CD4-positive, alpha-beta T cell treated with Interferon alpha-2 for 1 hour (primary cell): Measurements from ENCODE around the gene CPN2.

Experiments
- DNase-seq, 2 donors: peaks; one replicate each; pipeline ENCODE4 v3.0.0-alpha.2; 2020 to 2022

CPN2 gene, protein sequence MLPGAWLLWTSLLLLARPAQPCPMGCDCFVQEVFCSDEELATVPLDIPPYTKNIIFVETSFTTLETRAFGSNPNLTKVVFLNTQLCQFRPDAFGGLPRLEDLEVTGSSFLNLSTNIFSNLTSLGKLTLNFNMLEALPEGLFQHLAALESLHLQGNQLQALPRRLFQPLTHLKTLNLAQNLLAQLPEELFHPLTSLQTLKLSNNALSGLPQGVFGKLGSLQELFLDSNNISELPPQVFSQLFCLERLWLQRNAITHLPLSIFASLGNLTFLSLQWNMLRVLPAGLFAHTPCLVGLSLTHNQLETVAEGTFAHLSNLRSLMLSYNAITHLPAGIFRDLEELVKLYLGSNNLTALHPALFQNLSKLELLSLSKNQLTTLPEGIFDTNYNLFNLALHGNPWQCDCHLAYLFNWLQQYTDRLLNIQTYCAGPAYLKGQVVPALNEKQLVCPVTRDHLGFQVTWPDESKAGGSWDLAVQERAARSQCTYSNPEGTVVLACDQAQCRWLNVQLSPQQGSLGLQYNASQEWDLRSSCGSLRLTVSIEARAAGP

DNA sequence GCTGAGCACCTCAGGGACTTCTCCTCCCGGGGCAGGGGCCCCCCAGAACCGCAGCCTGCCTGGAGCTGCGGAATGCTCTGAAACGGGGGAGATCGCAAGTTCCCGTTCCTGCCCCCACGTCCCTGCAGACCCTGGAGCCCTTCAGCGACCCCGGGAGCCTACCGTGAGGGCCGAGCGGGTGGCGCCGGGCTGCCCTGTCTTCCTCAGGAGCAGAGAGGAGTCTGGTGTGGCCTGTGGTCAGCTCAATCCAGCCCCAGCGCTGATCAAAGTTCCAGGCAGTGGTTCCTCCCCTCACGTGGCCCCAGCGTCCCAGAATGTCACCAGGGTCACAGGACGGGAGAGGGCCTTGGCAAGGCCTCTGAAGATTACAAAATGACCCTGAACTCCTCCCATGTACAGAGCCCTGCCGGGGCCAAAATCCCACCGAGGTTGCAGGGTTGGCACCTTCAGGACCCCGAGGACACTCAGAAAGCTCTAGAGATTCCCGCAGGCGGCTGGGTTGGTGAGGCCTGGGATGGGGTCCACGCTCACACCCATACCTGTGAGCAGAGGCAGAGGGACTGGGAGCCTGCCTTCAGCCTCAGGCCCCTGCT lies at the start of gene CPN2:
TSS of gene CPN2 (minus strand) at position 249 of the 593 bp plus-strand sequence. CDS start 8,626 bp downstream, outside the sequence.
- no peak for DNase-seq

DNA sequence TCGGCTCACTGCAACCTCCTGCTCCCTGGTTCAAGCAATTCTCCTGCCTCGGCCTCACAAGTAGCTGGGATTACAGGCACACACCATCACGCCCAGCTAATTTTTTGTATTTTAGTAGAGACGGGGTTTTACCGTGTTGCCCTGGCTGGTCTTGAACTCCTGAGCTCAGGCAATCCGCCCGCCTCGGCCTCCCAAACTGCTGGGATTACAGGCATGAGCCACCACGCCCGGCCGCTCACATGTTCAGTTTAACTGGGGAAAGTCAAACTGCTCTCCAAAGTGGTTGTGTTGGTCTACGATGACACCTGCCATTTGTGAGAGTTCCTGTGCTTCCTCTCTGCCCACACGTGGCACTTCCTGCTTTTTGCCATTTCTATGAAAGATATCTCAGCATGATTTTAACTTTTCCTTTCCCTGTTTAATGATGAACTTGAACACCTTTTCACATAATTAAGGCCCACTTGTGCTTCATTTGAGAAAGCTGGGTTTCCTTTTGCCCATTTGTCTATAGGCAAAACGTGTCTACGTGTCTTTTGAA lies 48.8 kb upstream of the CPN2 start:
- no peak for DNase-seq

DNA sequence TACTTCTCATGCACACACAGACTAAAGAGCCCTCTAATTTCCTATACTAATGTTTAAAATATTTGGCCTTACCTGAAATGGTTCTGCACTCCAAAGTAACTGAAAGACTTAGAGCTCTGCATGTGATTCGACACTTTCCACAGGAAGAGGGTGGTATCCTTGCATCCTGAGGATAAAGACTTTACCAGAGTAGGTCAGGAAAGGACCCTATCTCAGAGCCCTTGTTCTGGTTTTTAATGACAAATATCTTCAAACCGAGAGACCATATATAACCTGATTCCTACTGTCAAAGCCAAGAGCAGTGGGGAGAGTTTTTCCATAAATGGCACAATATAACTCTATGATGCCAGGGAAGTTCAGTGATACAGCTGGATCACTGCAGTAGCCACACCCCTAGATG lies 48.0 kb upstream of the CPN2 start, which contains the start of gene GP5:
TSS of gene GP5 (minus strand) at position 101 of the 400 bp plus-strand sequence. CDS start 984 bp downstream, outside the sequence.
- no peak for DNase-seq

DNA sequence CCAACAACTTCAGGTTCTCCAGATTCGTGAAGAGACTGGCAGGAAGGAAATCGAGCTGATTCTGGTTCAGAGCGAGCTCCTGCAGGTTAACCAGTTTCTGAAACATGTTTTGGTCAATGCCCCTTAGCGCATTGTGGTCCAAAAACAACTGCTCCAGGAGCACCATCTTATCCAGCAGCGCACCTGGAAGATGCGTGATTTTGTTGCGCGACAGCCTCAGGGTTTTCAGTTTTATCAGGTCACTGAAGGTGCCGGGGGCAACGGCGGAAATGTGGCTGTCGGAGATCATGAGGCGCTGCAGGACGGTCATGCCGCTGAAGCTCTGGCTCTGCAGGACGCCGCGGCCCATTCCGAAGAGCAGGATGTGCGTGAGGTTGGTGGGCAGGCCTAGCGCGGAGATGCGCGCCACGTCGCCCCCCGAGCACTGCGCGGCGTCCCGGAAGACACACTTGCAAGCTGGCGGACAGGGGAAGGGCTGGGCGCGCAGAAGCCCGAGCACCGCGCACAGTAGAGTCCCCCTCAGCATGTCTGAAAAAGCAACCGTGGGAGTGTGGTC lies 46.7 kb upstream of the CPN2 start:
- DNase-seq, result peak in 1 of 2 donors; percentile 24

DNA sequence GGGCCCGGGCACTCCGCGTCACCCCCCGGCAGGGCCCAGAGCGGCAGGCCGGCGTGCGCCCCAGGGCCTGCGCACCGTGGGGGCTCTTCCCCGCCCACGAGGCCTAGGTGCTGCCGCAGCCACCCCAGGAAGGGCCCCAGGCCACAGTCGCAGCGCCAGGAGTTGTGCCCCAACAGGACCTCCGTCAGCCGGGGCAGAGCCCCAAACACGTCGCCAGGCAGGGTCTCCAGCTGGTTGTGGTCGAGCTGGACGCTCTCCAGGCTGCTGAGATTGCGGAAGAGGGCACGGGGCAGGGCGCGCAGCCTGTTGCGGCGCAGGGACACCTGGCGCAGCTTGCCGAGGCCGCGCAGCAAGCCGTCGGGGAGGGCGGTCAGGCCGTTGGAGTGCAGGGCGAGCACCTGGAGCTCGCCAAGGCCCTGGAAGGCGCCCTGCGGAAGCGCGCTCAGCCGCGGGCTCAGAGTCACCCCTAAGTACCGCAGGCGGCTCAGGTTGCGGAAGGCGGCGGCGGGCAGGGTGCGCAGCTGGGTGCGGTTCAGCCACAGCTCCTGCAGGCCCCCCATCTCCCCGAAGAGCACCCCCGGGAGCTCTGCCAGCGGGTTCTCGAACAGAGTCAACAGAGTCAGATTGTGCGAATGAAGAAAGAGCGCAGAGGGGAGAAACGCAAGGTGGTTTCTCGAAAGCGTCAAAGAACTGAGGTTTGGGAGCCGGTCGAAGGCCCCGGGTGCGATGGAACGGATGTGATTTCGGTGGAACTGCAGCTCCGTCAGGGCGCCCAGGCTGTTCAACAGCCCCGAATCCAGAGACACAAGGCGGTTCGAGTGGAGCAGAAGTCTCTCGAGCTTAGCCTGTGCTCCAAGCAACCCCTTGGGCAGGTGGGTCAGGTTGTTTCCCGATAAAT lies 46.0 kb upstream of the CPN2 start:
- peak; percentile 15 to 37 for DNase-seq

DNA sequence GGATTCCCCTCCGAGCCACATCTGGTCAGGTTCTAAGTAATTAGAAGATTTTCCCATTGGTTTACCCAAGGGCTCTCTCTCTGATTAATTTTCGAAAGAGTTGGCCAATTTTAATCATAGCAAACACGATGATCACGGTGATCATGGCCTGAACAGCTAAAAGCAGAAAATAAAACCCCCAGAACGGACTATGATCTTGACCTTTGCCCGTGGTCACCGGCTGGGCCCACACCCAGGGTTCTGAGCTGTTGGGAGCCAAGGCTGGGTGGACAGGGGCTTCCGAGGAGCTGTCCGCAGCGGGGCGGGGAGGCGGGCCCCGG lies 45.4 kb upstream of the CPN2 start:
- no peak for DNase-seq

DNA sequence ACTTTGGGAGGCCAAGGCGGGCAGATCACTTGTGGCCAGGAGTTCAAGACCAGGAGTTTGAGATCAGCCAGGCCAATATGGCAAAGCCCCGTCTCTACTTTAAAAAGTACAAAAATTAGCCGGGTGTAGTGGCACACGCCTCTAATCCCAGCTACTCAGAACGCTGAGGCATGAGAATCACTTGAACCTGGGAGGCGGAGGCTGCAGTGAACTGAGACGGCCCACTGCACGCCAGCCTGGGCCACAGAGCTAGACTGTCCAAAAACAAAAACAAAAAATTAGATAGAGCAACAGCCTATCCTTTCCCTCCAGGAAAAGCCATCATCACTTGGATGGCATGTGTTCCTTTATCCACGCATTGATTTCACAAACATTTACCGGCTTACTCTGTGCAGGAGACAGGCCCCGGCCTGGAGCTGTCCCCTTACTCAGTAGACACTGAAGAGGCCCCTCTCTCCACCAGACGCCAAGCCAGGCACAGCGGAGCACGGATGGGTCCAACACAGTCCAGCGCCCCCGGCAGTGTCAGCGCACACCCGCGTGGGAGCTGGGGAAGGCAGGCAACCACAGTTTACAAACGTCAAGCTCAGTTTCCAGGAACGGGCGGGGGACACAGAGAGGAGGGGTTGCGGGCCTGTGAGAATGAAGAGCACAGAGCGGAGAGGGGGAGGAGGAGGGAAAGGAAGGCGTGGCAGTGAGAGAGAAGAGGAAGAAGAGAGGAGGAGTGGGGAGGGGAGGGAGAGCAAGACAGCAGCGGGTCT lies 44.8 kb upstream of the CPN2 start:
- peak; percentile 72 to 77 for DNase-seq

DNA sequence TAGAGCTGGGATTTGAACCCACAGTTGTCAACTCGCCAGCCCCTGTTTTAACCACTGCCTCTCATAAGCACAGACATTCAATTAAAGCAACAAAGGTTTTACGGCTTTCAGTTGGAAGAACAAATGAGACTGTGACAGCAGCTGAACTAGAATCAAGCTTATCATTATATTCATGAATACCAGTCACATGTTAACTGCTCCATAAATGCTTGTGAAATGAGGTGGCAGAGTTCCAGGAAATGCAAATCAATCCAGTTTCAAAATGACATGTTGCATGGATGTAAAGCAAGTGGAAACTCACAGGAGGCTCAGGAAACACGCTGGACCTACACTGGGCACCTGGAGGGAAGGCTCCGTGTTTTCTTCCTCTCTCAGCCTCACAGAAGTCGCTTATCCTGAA lies 44.1 kb upstream of the CPN2 start:
- no peak for DNase-seq

DNA sequence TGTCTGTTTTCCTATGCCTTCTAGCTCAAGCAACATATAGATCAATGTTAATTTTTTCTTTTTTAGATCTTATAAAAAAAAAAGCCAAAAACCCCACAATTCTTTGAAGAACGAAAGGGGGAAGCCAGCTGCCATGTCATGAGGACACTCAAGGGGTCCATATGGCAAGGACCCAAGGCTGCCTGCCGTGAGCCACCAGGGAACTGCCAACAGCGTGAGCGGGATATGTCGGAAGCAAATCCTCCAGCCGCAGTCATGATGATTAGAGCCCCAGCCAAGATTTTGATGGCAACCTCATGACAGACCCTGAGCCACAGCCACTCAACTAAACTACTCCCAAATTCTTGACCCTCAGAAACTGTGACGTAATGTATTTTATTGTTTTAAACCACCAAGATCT lies 41.4 kb upstream of the CPN2 start:
- DNase-seq, result no peak

DNA sequence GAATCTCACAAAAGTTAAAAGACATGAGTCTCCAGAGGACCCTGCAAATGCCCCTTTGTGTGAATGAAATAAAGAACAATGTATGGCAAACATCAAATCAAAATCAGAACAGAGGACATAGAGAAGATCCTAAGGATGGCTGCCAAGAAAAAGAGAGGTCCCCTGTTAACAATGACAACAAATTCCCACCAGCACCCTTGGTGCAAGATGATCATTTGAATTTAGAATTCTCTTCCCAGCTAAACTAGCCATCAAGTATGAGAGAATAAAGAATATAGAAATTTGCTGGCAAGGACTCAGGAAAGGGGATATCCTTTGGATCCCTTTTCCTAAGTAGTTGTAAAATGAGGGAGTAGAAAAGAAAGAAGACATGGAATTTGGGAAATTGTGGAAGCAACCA lies 39.7 kb upstream of the CPN2 start:
- no peak for DNase-seq

DNA sequence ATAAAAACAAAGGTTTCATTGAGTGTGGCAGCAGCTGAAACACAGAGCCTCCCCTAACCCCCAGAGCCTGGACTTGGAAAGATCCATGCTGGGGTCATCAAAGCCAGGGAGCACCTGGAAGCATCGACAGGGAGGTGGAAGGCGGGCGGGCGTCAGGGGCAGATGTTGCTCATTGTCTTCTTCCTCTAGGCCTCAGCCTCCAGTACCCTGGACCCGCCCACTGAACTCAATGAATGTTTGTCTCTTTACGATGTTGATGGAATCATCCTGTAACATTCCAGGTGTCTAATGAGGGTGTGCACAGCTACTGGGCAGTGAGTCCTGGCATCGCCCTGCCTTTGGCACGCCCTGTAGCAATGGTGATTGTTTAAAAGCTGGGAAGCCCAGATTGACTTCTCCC lies 38.1 kb upstream of the CPN2 start:
- no peak for DNase-seq

DNA sequence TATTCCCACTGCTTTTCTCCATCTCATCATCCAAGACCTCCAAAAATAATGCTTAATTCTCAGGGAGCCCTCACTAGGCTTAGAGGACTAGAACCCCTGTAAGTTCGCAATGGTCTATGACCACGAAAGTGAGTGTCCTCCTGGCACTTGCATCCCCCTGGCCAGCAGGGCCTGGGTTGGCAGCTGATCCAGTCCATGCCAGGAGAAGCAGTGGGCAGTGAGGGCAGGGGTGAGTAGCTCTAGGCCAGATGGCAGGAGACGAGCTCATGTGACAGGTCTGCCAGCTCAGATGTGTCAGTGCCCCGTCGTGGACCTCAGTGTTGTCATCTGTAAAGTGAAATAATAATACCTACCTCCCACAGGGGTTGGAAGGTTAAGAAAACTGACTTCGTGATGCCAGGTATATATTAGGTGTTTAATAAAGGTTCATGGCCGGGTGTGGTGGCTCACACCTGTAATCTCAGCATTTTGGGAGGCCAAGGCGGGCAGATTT lies 36.8 kb upstream of the CPN2 start:
- no peak for DNase-seq

DNA sequence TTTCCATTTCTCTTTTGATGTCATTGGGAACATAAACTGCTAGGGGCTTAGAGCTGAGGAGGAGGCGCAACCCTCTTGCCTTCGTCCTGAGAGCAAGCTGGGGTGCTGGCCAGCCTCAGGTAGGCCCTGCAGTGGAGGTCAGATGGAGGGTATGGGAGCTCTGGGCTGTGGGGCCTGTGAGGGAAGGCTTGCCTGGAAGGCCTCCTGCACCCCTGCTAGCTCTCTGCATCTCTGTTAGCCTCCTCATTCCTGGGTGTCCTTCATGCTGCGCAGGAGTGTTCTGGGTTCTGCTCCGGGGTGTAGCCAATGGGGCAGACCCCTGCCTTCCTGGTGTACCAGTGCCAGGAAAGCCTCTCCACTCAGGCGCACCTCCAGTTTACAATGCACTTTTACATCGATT lies 36.1 kb upstream of the CPN2 start:
- no peak for DNase-seq

DNA sequence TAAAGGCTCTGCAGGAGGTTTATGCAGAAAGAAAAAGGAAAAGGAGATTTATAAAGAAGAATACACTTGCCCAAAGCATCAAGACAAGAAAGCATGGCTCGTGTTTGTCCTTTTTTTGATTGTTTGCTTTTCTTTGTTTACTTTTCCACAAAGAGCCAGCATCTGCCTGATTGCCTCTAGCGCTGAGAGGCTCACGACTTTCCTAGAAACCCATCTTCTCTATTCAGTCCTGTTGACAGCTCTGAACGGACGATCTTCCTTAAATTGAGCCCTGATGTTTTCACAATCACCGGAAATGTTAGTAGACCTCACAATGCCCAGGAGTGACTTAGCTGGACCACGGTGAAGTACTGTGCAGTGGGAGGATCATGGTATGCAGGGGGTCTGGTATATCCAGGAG lies 35.5 kb upstream of the CPN2 start:
- no peak for DNase-seq

DNA sequence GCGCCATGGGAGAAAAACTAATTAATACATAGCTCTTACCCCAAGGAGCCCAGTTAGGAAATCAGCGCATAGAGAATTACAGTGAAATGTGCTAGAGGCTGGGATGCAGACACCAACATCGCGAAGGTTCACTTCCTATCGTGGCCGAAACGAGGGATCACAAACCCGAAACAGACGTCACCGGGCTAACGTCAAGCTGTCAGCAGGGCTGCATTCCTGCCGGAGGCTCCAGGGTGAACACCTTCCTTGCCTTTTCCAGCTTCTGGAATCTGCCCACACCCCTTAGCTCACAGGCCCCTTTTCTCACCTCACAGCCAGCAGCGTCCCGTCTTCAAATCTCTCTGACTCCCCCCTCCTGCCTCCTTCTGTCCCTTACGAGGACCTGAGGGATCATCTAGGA lies 34.9 kb upstream of the CPN2 start:
- no peak for DNase-seq

DNA sequence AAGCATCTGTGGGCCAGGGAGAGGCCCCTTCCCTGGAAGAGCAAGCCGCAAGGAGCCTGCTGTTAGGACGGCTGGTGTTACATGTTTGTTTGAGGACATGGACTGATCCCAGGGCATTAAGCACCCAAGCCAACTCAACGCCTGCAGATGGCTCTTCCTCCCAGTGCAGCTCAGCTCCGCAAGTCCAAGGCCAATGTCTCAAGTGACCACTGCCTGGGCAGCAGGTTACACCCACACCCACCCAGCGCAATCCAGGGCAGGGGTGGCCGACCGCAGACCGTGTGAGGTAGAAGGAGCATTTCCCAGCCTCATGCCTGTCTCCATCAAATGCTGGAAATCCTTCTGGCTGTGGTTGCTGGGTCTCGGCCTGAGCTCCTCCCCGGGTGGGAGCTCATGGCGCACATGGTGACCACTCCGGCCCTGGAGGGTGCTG lies 33.5 kb upstream of the CPN2 start:
- no peak for DNase-seq

DNA sequence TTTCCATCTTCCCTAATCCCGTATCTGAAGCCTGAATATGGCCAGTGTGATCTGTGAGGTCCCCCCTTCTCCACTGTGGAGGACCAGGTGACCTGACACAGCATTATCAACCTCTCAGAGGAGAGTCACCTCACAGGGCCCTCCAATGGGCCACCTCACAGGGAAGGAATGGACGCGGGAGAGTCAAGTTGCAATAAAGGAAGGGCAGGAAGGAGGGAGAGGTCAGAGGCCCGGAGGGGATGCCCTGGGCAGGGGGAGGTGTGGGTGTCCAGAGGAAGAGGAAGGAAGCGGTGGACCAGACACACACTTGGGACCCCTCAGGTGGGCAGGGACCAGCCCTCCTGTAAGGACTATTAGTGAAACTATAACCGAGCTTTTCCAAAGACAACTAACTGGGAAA lies 33.0 kb upstream of the CPN2 start:
- no peak for DNase-seq

DNA sequence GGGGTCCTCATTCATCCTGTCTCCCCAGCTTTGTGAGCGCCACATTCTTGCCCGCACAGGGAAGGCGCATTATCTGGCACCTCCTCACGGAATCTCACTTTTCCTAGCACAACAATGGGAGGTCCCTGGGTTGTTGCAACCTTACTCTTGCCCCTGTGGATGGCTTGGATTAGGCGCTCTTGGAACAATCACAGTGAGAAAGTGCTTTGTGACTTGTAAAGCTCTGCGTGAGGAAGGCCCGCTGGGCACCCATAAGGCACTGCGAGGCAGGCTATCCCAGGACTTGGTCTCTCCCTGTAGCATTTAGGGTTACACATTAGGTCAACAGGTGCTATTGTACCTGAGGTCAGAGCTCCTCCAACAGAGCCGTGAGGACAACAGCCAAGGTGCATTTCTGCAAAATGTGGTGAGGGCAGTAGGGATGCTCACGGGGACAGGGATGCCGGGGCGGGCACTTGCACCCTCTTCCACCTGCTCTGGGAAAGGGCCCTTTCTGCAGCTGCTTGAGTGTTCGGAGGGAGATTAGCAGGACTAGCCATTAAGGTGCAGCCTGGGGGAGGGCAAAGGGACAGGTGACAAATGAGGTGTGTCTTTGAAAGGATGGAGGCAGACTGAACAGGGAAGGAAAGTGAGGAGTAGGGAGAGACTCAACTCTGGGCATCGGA lies 32.3 kb upstream of the CPN2 start:
- no peak for DNase-seq

DNA sequence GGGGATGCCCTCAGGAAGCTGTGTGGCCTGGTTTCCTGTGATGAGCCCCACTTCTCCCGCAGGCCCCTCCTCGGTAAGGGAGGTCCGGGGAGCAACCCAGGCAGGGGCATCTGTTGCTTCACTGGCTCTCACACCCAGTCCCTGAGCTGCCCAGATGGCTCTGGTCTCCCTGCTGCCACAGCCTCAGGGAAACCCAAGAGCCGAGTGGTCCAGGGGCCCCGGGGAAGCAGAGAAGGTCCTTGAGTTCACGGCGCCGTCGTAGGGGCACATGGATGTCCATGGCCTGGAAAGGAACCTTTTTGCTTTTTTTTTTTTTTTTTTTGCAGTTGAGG lies 31.7 kb upstream of the CPN2 start:
- no peak for DNase-seq

DNA sequence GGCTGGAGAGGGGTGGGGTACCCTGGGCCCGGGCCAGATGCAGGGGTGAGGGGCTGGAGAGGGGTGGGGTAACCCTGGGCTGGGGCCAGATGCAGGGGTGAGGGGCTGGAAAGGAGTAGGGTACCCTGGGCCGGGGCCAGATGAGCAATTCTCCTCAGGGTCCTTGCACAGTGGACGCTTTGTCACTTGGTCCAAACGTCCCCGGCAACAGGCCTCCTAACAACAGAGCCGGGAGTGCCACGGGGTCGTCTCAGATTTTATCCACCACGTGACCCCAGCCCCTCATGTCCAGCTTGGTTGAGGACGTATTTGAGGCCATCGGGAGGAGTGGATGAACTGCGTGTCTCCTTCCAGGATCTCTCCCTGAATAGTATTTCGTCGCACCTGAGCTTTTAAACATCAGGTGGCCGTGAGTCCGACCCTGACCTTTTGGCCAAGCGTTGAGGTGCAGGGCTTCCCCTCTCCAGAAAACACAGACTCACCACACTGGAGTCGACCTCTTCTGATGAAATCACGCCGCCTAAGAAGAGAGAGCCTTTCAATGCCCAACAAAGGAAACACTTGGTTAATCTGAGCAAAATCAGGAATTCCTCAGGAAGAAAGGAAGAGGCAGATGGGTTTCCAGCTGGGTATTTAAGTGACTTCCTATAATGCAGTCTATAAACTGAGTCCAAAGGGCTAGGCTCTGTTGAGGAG lies 31.2 kb upstream of the CPN2 start:
- no peak for DNase-seq

DNA sequence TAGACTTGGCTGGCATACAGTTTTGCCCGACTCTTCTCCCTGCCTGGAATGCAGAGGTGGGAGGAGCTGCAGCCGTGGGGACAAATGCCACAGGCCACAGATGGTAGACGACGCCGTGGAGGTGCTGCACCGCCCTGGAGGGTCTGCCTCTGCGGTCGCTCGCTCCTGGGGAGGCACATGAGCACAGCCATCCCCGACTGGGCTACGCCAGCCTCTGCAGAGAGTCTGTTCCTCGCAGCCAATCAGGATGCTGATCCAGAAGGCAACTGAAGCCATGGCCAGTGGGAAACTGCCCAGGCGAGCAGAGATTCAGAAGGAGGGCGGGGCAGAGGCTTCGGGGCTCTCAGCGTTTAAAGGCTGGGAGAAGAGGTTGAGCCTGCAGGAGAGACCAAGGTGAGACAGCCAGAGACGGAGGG lies 30.3 kb upstream of the CPN2 start:
- DNase-seq, result no peak
